Naive B cell (primary cell): ENCODE results near the gene CCDC187. TPM values are rescaled to one million over a fixed set of nuclear protein-coding genes. Genes with fewer than 3 reads are reported as not detected.
A peak's percentile ranks its signal among the peaks of the same experiment; 100 is the strongest.

Experiments used
- ATAC-seq, 2 donors: fragments of 150-1000 bp; cut with Tn5 transposase; 2 replicates each; pipeline ENCODE4 v1.10.0; 2021; ENCODE audit warnings: low read depth in 2 of 2, mild to moderate bottlenecking in 2 of 2, moderate library complexity in 2 of 2
- DNase-seq: peaks from one replicate; pipeline ENCODE4 v3.0.0; 2022
- H3K27ac Mint-ChIP-seq, 6 donors: one replicate each; pipeline ENCODE4 v1.8.0; 2020 to 2022; ENCODE audit warnings: mild to moderate bottlenecking in 6 of 6, mixed read lengths in 6 of 6, moderate library complexity in 5 of 6, inconsistent platforms in 2 of 6
- H3K27me3 Mint-ChIP-seq, 3 donors: one replicate each; pipeline ENCODE4 v1.8.0; 2021 to 2022; ENCODE audit warnings: mixed read lengths in 3 of 3, mild to moderate bottlenecking in 1 of 3
- H3K36me3 Mint-ChIP-seq, 2 donors: one replicate each; pipeline ENCODE4 v1.8.0; 2020 to 2022; ENCODE audit warnings: mixed read lengths in 2 of 2, inconsistent platforms in 1 of 2, mild to moderate bottlenecking in 1 of 2
- H3K4me1 Mint-ChIP-seq, 3 donors: one replicate each; pipeline ENCODE4 v1.8.0; 2020 to 2022; ENCODE audit warnings: mixed read lengths in 3 of 3, inconsistent platforms in 1 of 3, mild to moderate bottlenecking in 1 of 3, moderate library complexity in 1 of 3
- H3K4me3 Mint-ChIP-seq, 8 donors: one replicate each; pipeline ENCODE4 v1.8.0; 2020 to 2022; ENCODE audit warnings: mild to moderate bottlenecking in 8 of 8, mixed read lengths in 8 of 8, moderate library complexity in 8 of 8, inconsistent platforms in 2 of 8
- H3K9me3 Mint-ChIP-seq, 7 donors: one replicate each; pipeline ENCODE4 v1.8.0; 2020 to 2022; ENCODE audit warnings: mixed read lengths in 7 of 7, mild to moderate bottlenecking in 5 of 7, inconsistent platforms in 2 of 7, moderate library complexity in 1 of 7
- polyA plus RNA-seq, 6 donors: library from polyadenylated mRNA; unstranded; fragments of 300-500 nt; fragmentation: Illumina TruSeq; gene quantifications; one replicate each; pipeline ENCODE4 v1.2.3, GENCODE V29; 2021; ENCODE audit warnings: low read depth in 6 of 6

The CCDC187 gene
- polyA plus RNA-seq, 6 donors from 2014 or later, result 0.38 to 4.3 (median 1.5) TPM

GRCh38 chr9:136204145-136204805, 99.6 kb downstream of the CCDC187 start:
- Mint-ChIP-seq H3K9me3 (no peaks in the 10 kb centered on the region), H3K27ac (no peak overlapping the region), H3K36me3 (peaks cover 16 to 18% of the 10 kb centered on the region in 2 donors), H3K4me3 (peak overlapping the region in 3 of 8 donors; percentile 29 to 45 (median 37)), H3K27me3 (peaks cover 7 to 40% (median 9%) of the 10 kb centered on the region in 3 donors), H3K4me1 (peaks cover 10 to 16% (median 13%) of the 10 kb centered on the region in 3 donors)
- no peak for DNase-seq
- no peak for ATAC-seq

GRCh38 chr9:136203408-136204144, 100.3 kb downstream of the CCDC187 start:
- peak overlapping the region in 2 of 8 donors; percentile 45 to 53 for H3K4me3 Mint-ChIP-seq
- peak overlapping the region in 1 of 6 donors; percentile 74 for H3K27ac Mint-ChIP-seq
- peaks cover 10 to 17% (median 13%) of the 10 kb centered on the region in 3 donors for H3K4me1 Mint-ChIP-seq
- peaks cover 16 to 18% of the 10 kb centered on the region in 2 donors for H3K36me3 Mint-ChIP-seq
- H3K27me3 Mint-ChIP-seq, result peaks cover 7 to 40% (median 9%) of the 10 kb centered on the region in 3 donors
- H3K9me3 Mint-ChIP-seq, result no peaks in the 10 kb centered on the region
- DNase-seq (no peak), ATAC-seq (no peak)

GRCh38 chr9:136202454-136203407, 101.2 kb downstream of the CCDC187 start:
- peaks cover 16 to 25% (median 18%) of the 10 kb centered on the region in 3 donors for H3K4me1 Mint-ChIP-seq
- peaks cover 12 to 48% (median 14%) of the 10 kb centered on the region in 3 donors for H3K27me3 Mint-ChIP-seq
- ATAC-seq (no peak), DNase-seq (no peak)
- H3K4me3 Mint-ChIP-seq, result no peak overlapping the region
- H3K36me3 Mint-ChIP-seq, result peaks cover 16 to 18% of the 10 kb centered on the region in 2 donors
- peak overlapping the region in 1 of 6 donors; percentile 74 for H3K27ac Mint-ChIP-seq
- H3K9me3 Mint-ChIP-seq, result no peaks in the 10 kb centered on the region

- Mint-ChIP-seq H3K9me3 (no peaks in the 10 kb centered on the region), H3K27me3 (peaks cover 9 to 56% (median 21%) of the 10 kb centered on the region in 3 donors), H3K27ac (peak overlapping the region in 1 of 6 donors; percentile 41), H3K36me3 (peaks cover 9 to 11% of the 10 kb centered on the region in 2 donors), H3K4me1 (peaks cover 14 to 32% (median 18%) of the 10 kb centered on the region in 3 donors), H3K4me3 (no peak overlapping the region)
- no peak for ATAC-seq
- DNase-seq, result no peak
Measured at GRCh38 chr9:136201609-136202453, 102.1 kb downstream of the CCDC187 start.

GRCh38 chr9:136201174-136201573, 102.7 kb downstream of the CCDC187 start:
- Mint-ChIP-seq H3K27ac (peak overlapping the region in 1 of 6 donors; percentile 84), H3K36me3 (peaks cover 3 to 5% of the 10 kb centered on the region in 2 donors), H3K4me3 (peak overlapping the region in 2 of 8 donors; percentile 61 to 80), H3K9me3 (no peaks in the 10 kb centered on the region), H3K4me1 (peaks cover 12 to 37% (median 23%) of the 10 kb centered on the region in 3 donors), H3K27me3 (peaks cover 11 to 61% (median 28%) of the 10 kb centered on the region in 3 donors)
- ATAC-seq (no peak), DNase-seq (no peak)

- ATAC-seq (no peak), DNase-seq (no peak)
- Mint-ChIP-seq H3K9me3 (no peaks in the 10 kb centered on the region), H3K27me3 (peaks cover 15 to 64% (median 33%) of the 10 kb centered on the region in 3 donors), H3K36me3 (no peaks in the 10 kb centered on the region), H3K4me3 (peak overlapping the region in 1 of 8 donors; percentile 61), H3K27ac (peak overlapping the region in 2 of 6 donors; percentile 33 to 84), H3K4me1 (peaks cover 10 to 36% (median 24%) of the 10 kb centered on the region in 3 donors)
Measured at GRCh38 chr9:136200424-136200823, 103.5 kb downstream of the CCDC187 start.

Other genes with a start within 250 kb of the CCDC187 start
- gene NACC2, start 208.8 kb downstream of the CCDC187 start, polyA plus RNA-seq, result under 1 TPM in 4 of 6 donors, not detected in 2; 0.04 to 0.11 (median 0.06) TPM
- gene TMEM250, start 185.2 kb downstream of the CCDC187 start, polyA plus RNA-seq, result 10 to 100 TPM in 5 of 6 donors, 1 to 10 TPM in 1; 6.8 to 26.5 (median 18.0) TPM
- not detected for gene LHX3, start 99.0 kb downstream of the CCDC187 start, polyA plus RNA-seq
- 1 to 10 TPM; 2.8 to 4.6 (median 3.7) TPM for gene QSOX2, start 58.3 kb downstream of the CCDC187 start, polyA plus RNA-seq
- 1 to 10 TPM in 2 of 6 donors, under 1 TPM in 3, not detected in 1; 0.69 to 1.6 (median 0.94) TPM for gene GPSM1, start 23.4 kb upstream of the CCDC187 start, polyA plus RNA-seq
- gene DNLZ, start 59.6 kb upstream of the CCDC187 start, polyA plus RNA-seq, result 10 to 100 TPM; 42.2 to 93.0 (median 57.2) TPM
- under 1 TPM in 5 of 6 donors, not detected in 1; 0.16 to 0.52 (median 0.33) TPM for gene CARD9, start 69.6 kb upstream of the CCDC187 start, polyA plus RNA-seq
- 1 to 10 TPM in 5 of 6 donors, not detected in 1; 1.1 to 2.1 (median 1.3) TPM for gene SNAPC4, start 96.1 kb upstream of the CCDC187 start, polyA plus RNA-seq
- 10 to 100 TPM in 5 of 6 donors, 1 to 10 TPM in 1; 6.4 to 15.8 (median 14.4) TPM for gene ENTR1, start 106.5 kb upstream of the CCDC187 start, polyA plus RNA-seq
- gene PMPCA, start 106.6 kb upstream of the CCDC187 start, polyA plus RNA-seq, result 10 to 100 TPM; 28.1 to 39.8 (median 35.1) TPM
- 1 to 10 TPM in 5 of 6 donors, under 1 TPM in 1; 0.61 to 6.8 (median 3.2) TPM for gene INPP5E, start 135.8 kb upstream of the CCDC187 start, polyA plus RNA-seq
- gene SEC16A, start 178.9 kb upstream of the CCDC187 start, polyA plus RNA-seq, result 10 to 100 TPM; 10.3 to 35.2 (median 20.0) TPM
- gene NOTCH1, start 242.0 kb upstream of the CCDC187 start, polyA plus RNA-seq, result 1 to 10 TPM in 5 of 6 donors, under 1 TPM in 1; 0.05 to 8.0 (median 2.4) TPM